HEK293 (cell line): ENCODE data around the gene DDIT4.

Experiments
- CTCF ChIA-PET: fragments of 350-600 bp; formaldehyde crosslinking; extraction: SDS; loops from one replicate; lab custom pipeline; 2021; ENCODE audit warnings: antibody characterized with exemption; lab: Yijun Ruan, JAX
- POLR2A ChIA-PET: fragments of 300-600 bp; formaldehyde crosslinking; extraction: SDS; loops from one replicate; lab custom pipeline; 2020; ENCODE audit warnings: antibody characterized with exemption, inconsistent platforms; lab: Yijun Ruan, JAX
- H3K27ac ChIP-seq: fragments of 200-500 bp; sonication (Bioruptor generic); 2 replicates; pipeline ENCODE4 v1.5.1; 2014; ENCODE audit warnings: low read depth, low read length, control low read depth, inconsistent platforms; ENCODE audit errors: extremely low read depth
- H3K36me3 ChIP-seq, 2 experiments: fragments of 200-500 bp in 1 of 2; sonication (Bioruptor generic) in 1 of 2; 1 replicate in 1 of 2; 2 replicates in 1 of 2; pipeline ENCODE4 v1.5.1; 2014 to 2017; ENCODE audit warnings: inconsistent platforms in 2 of 2, low read length in 2 of 2; ENCODE audit not compliant: control insufficient read depth in 2 of 2, insufficient read depth in 1 of 2
- H3K4me1 ChIP-seq: fragments of 200-500 bp; sonication (Bioruptor generic); 2 replicates; pipeline ENCODE4 v1.5.1; 2014; ENCODE audit warnings: mild to moderate bottlenecking, low read length, inconsistent platforms; ENCODE audit not compliant: control insufficient read depth, insufficient read depth
- H3K4me3 ChIP-seq: 2 replicates; pipeline ENCODE4 v1.5.1; 2011; ENCODE audit warnings: low read depth, mild to moderate bottlenecking, control low read depth, low read length, moderate library complexity
- H3K9me3 ChIP-seq: fragments of 200-500 bp; sonication (Bioruptor generic); 2 replicates; pipeline ENCODE4 v1.5.1; 2014; ENCODE audit warnings: low read depth, low read length, inconsistent platforms; ENCODE audit not compliant: control insufficient read depth, insufficient read depth
- GLIS2 ChIP-seq: fragments of 450-650 bp; formaldehyde crosslinking; IDR thresholded peaks from 2 replicates; pipeline ENCODE4 v1.5.1; 2016; ENCODE audit warnings: missing biosample characterization, missing genetic modification characterization
- KLF8 ChIP-seq: fragments of 450-650 bp; formaldehyde crosslinking; IDR thresholded peaks from 2 replicates; pipeline ENCODE4 v1.5.1; 2016; ENCODE audit warnings: missing biosample characterization, missing genetic modification characterization
- SP7 ChIP-seq: fragments of 450-650 bp; formaldehyde crosslinking; IDR thresholded peaks from 2 replicates; pipeline ENCODE4 v1.5.1; 2016; ENCODE audit warnings: missing biosample characterization, missing genetic modification characterization
- TCF7L2 ChIP-seq: IDR thresholded peaks from 2 replicates; pipeline ENCODE4 v1.6.1; 2011; ENCODE audit warnings: low read depth, mild to moderate bottlenecking, inconsistent platforms, low read length, moderate library complexity, borderline replicate concordance
- YY2 ChIP-seq: fragments of 450-650 bp; formaldehyde crosslinking; IDR thresholded peaks from 2 replicates; pipeline ENCODE4 v1.5.1; 2016; ENCODE audit warnings: missing biosample characterization, missing genetic modification characterization
- ZBTB6 ChIP-seq: fragments of 450-650 bp; formaldehyde crosslinking; IDR thresholded peaks from 2 replicates; pipeline ENCODE4 v1.5.1; 2017; ENCODE audit warnings: missing biosample characterization, missing genetic modification characterization
- ZNF112 ChIP-seq: fragments of 450-650 bp; formaldehyde crosslinking; IDR thresholded peaks from 2 replicates; pipeline ENCODE4 v1.5.0; 2017; ENCODE audit warnings: missing biosample characterization, missing genetic modification characterization
- ZNF175 ChIP-seq: fragments of 450-650 bp; formaldehyde crosslinking; IDR thresholded peaks from 2 replicates; pipeline ENCODE4 v1.5.1; 2016; ENCODE audit warnings: missing biosample characterization, missing genetic modification characterization
- ZNF19 ChIP-seq: fragments of 450-650 bp; formaldehyde crosslinking; IDR thresholded peaks from 2 replicates; pipeline ENCODE4; 2016; ENCODE audit warnings: missing biosample characterization, missing genetic modification characterization, low read depth
- ZNF24 ChIP-seq: fragments of 450-650 bp; formaldehyde crosslinking; IDR thresholded peaks from 2 replicates; pipeline ENCODE4 v1.5.1; 2016; ENCODE audit warnings: missing biosample characterization, missing genetic modification characterization
- ZNF311 ChIP-seq: fragments of 450-650 bp; formaldehyde crosslinking; IDR thresholded peaks from 2 replicates; pipeline ENCODE4 v1.5.1; 2017; ENCODE audit warnings: missing biosample characterization, missing genetic modification characterization, borderline replicate concordance
- ZNF324 ChIP-seq: fragments of 450-650 bp; formaldehyde crosslinking; IDR thresholded peaks from 2 replicates; pipeline ENCODE4 v1.5.1; 2016; ENCODE audit warnings: missing biosample characterization, missing genetic modification characterization
- ZNF335 ChIP-seq: fragments of 450-650 bp; formaldehyde crosslinking; conservative IDR thresholded peaks from 2 replicates; pipeline ENCODE4 v1.5.1; 2016; ENCODE audit warnings: missing biosample characterization, missing genetic modification characterization
- ZNF354C ChIP-seq: fragments of 450-650 bp; formaldehyde crosslinking; IDR thresholded peaks from 2 replicates; pipeline ENCODE4 v1.5.1; 2016; ENCODE audit warnings: missing biosample characterization, missing genetic modification characterization, low read depth, borderline replicate concordance
- ZNF555 ChIP-seq: fragments of 450-650 bp; formaldehyde crosslinking; conservative IDR thresholded peaks from 2 replicates; pipeline ENCODE4 v1.5.1; 2017; ENCODE audit warnings: missing biosample characterization, mild to moderate bottlenecking, missing genetic modification characterization, inconsistent platforms
- ZNF571 ChIP-seq: fragments of 450-650 bp; formaldehyde crosslinking; IDR thresholded peaks from 2 replicates; pipeline ENCODE4 v1.5.0; 2017; ENCODE audit warnings: missing biosample characterization, missing genetic modification characterization
- ZNF596 ChIP-seq: fragments of 450-650 bp; IDR thresholded peaks from 2 replicates; pipeline ENCODE4 v1.5.0; 2018; ENCODE audit warnings: missing biosample characterization, mild to moderate bottlenecking, missing genetic modification characterization, moderate library complexity
- ZNF623 ChIP-seq: fragments of 450-650 bp; formaldehyde crosslinking; IDR thresholded peaks from 2 replicates; pipeline ENCODE4 v1.5.1; 2016; ENCODE audit warnings: missing biosample characterization, missing genetic modification characterization
- ZNF629 ChIP-seq: fragments of 450-650 bp; formaldehyde crosslinking; IDR thresholded peaks from 2 replicates; pipeline ENCODE4 v1.5.1; 2017; ENCODE audit warnings: missing biosample characterization, missing genetic modification characterization
- ZNF837 ChIP-seq: fragments of 450-650 bp; formaldehyde crosslinking; IDR thresholded peaks from 2 replicates; pipeline ENCODE4 v1.5.1; 2016; ENCODE audit warnings: missing biosample characterization, missing genetic modification characterization
- TF ChIP-seq, protein P1 (sequence below): fragments of 450-650 bp; formaldehyde crosslinking; IDR thresholded peaks from 2 replicates; pipeline ENCODE4 v1.5.1; 2016; ENCODE audit warnings: missing biosample characterization, missing genetic modification characterization, borderline replicate concordance
- TF ChIP-seq, protein P2 (sequence below): fragments of 450-650 bp; formaldehyde crosslinking; IDR thresholded peaks from 2 replicates; pipeline ENCODE4 v1.5.1; 2016; ENCODE audit warnings: missing biosample characterization, missing genetic modification characterization
- TF ChIP-seq, protein P3 (sequence below): fragments of 450-650 bp; formaldehyde crosslinking; IDR thresholded peaks from 2 replicates; pipeline ENCODE4 v1.5.1; 2016; ENCODE audit warnings: missing biosample characterization, missing genetic modification characterization
- TF ChIP-seq, protein P4 (sequence below): fragments of 450-650 bp; formaldehyde crosslinking; IDR thresholded peaks from 2 replicates; pipeline ENCODE4 v1.5.1; 2016; ENCODE audit warnings: missing biosample characterization, missing genetic modification characterization

DDIT4 gene

DNA sequence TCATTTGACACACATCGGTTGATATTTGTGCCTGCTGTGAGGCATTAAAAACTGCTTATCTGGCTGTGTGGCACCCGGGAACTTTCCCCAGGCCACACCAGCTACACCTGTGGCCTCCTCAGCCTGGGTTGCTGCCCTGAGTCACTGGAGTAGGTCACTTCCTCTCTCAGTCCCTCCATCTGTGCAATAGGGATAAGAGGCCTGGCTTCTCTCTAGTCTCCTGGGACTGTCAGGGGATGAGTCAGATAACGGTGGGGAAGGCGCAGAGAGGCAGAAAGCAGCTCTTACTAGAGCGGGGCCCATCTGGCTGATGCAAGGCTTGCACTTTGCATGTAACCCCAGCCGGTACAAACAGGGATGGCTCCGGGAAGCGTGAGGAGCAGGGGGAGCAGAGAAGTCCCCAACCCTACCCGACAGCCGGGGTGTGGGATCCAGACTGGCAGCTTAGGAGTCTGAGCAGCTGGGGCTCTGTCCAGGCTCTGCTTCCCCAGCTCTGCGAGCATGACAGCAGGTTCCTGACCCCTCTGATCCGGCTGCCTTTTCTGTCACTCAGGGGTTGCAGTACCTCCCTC lies 47.0 kb downstream of the DDIT4 start (continued):
- TF ChIP-seq, protein P1, sequence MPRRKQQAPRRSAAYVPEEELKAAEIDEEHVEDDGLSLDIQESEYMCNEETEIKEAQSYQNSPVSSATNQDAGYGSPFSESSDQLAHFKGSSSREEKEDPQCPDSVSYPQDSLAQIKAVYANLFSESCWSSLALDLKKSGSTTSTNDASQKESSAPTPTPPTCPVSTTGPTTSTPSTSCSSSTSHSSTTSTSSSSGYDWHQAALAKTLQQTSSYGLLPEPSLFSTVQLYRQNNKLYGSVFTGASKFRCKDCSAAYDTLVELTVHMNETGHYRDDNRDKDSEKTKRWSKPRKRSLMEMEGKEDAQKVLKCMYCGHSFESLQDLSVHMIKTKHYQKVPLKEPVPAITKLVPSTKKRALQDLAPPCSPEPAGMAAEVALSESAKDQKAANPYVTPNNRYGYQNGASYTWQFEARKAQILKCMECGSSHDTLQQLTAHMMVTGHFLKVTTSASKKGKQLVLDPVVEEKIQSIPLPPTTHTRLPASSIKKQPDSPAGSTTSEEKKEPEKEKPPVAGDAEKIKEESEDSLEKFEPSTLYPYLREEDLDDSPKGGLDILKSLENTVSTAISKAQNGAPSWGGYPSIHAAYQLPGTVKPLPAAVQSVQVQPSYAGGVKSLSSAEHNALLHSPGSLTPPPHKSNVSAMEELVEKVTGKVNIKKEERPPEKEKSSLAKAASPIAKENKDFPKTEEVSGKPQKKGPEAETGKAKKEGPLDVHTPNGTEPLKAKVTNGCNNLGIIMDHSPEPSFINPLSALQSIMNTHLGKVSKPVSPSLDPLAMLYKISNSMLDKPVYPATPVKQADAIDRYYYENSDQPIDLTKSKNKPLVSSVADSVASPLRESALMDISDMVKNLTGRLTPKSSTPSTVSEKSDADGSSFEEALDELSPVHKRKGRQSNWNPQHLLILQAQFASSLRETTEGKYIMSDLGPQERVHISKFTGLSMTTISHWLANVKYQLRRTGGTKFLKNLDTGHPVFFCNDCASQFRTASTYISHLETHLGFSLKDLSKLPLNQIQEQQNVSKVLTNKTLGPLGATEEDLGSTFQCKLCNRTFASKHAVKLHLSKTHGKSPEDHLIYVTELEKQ (tag by site-specific recombination): peak; percentile 69; the same call in 1 of the 2 replicates
- peak; percentile 89 for TF ChIP-seq KLF8
- no peak for TF ChIP-seq ZNF837 (tag by site-specific recombination)
- peak; percentile 58 for TF ChIP-seq ZNF335 (tag by site-specific recombination)
- no peak for TF ChIP-seq ZNF555 (tag by site-specific recombination)
- peak; percentile 95 for TF ChIP-seq SP7 (tag by site-specific recombination)
- TF ChIP-seq ZNF629 (tag by site-specific recombination): peak; percentile 91
- no peak for TF ChIP-seq ZNF571 (tag by site-specific recombination)
- TF ChIP-seq YY2 (tag by site-specific recombination): no peak
- TF ChIP-seq, protein P2, sequence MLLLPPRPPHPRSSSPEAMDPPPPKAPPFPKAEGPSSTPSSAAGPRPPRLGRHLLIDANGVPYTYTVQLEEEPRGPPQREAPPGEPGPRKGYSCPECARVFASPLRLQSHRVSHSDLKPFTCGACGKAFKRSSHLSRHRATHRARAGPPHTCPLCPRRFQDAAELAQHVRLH (tag by site-specific recombination): 0 out of 2 replicates have a peak, but pooled peaks have one; percentile 41
- TF ChIP-seq ZNF623 (tag by site-specific recombination): peak; percentile 32
- no peak for TF ChIP-seq ZNF112 (tag by site-specific recombination)

- ChIA-PET CTCF (interaction anchor here (0.7 to 1.9 kb wide), 8 partner anchors 10 to 196 kb away, joined by 3 to 7 read pairs (median 4); partner anchors contain the start of gene DDIT4), POLR2A (interaction anchor here (0.6 to 5.5 kb wide), 13 partner anchors 11 to 162 kb away, joined by 3 to 110 read pairs (median 5); partner anchors contain the start of genes ANAPC16, ASCC1 and DDIT4)
- Histone ChIP-seq H3K4me3 (no peak overlapping the region), H3K36me3 (no peaks in the 10 kb centered on the region), H3K27ac (peak overlapping the region; percentile 77), H3K4me1 (peaks cover 21% of the 10 kb centered on the region), H3K9me3 (no peaks in the 10 kb centered on the region)
- TF ChIP-seq ZNF354C (tag by site-specific recombination): no peak
- TF ChIP-seq TCF7L2: no peak
- no peak for TF ChIP-seq ZNF311
- no peak for TF ChIP-seq ZNF19
- TF ChIP-seq ZNF324 (tag by site-specific recombination): no peak
- TF ChIP-seq, protein P3, sequence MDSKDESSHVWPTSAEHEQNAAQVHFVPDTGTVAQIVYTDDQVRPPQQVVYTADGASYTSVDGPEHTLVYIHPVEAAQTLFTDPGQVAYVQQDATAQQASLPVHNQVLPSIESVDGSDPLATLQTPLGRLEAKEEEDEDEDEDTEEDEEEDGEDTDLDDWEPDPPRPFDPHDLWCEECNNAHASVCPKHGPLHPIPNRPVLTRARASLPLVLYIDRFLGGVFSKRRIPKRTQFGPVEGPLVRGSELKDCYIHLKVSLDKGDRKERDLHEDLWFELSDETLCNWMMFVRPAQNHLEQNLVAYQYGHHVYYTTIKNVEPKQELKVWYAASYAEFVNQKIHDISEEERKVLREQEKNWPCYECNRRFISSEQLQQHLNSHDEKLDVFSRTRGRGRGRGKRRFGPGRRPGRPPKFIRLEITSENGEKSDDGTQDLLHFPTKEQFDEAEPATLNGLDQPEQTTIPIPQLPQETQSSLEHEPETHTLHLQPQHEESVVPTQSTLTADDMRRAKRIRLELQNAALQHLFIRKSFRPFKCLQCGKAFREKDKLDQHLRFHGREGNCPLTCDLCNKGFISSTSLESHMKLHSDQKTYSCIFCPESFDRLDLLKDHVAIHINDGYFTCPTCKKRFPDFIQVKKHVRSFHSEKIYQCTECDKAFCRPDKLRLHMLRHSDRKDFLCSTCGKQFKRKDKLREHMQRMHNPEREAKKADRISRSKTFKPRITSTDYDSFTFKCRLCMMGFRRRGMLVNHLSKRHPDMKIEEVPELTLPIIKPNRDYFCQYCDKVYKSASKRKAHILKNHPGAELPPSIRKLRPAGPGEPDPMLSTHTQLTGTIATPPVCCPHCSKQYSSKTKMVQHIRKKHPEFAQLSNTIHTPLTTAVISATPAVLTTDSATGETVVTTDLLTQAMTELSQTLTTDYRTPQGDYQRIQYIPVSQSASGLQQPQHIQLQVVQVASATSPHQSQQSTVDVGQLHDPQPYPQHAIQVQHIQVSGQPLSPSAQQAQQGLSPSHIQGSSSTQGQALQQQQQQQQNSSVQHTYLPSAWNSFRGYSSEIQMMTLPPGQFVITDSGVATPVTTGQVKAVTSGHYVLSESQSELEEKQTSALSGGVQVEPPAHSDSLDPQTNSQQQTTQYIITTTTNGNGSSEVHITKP (tag by site-specific recombination): no peak; the same call in none of the 2 replicates
- TF ChIP-seq GLIS2: no peak
- TF ChIP-seq ZNF175 (tag by site-specific recombination): no peak
- no peak for TF ChIP-seq ZBTB6 (tag by site-specific recombination)
- no peak for TF ChIP-seq ZNF596 (tag by site-specific recombination)
- TF ChIP-seq, protein P4, sequence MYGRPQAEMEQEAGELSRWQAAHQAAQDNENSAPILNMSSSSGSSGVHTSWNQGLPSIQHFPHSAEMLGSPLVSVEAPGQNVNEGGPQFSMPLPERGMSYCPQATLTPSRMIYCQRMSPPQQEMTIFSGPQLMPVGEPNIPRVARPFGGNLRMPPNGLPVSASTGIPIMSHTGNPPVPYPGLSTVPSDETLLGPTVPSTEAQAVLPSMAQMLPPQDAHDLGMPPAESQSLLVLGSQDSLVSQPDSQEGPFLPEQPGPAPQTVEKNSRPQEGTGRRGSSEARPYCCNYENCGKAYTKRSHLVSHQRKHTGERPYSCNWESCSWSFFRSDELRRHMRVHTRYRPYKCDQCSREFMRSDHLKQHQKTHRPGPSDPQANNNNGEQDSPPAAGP: no peak
- TF ChIP-seq ZNF24 (tag by site-specific recombination): no peak
Observed at GRCh38 chr10:72321248-72322029, 47.7 kb downstream of the DDIT4 start.
